HepG2 (cell line): ENCODE data around the gene CAMSAP1. TPM values are rescaled to one million over a fixed set of nuclear protein-coding genes. Genes with fewer than 3 reads are reported as not detected.

Source experiments
- ATAC-seq: fragments of 200-7000 bp; cut with Tn5 transposase; 3 replicates; pipeline ENCODE4 v1.9.1; 2020; ENCODE audit warnings: mild to moderate bottlenecking, moderate library complexity
- BruUV-seq: library from RNA; stranded (reverse); fragments of 400-500 nt; replicated peaks from 2 replicates; lab custom pipeline; 2021; lab: Mats Ljungman, UMichigan
- CTCF ChIA-PET: fragments of 300-600 bp; formaldehyde crosslinking; extraction: SDS; loops from one replicate; lab custom pipeline; 2021; ENCODE audit warnings: low total read pairs, inconsistent platforms, low intra/inter-chr PET ratio; lab: Yijun Ruan, JAX
- POLR2A ChIA-PET: fragments of 350-600 bp; sonication (Branson Sonifier 250); formaldehyde crosslinking; loops from one replicate; lab custom pipeline; 2020; ENCODE audit warnings: antibody characterized with exemption, inconsistent platforms; lab: Yijun Ruan, JAX
- DNase-seq: peaks from one replicate; pipeline ENCODE4 v3.0.0-alpha.2; 2015; ENCODE audit warnings: low spot score
- FAIRE-seq: peaks from 3 replicates; lab custom pipeline; 2011; peaks lifted over from hg19 to GRCh38; lab: Jason Lieb, UNC
- H2AFZ ChIP-seq: one replicate; pipeline ENCODE4 v1.6.1; 2011; ENCODE audit warnings: low read length, inconsistent platforms
- H3K27ac ChIP-seq: fragments of 300-600 bp; 3 replicates; pipeline ENCODE4 v1.8.0; 2011; ENCODE audit warnings: mixed run types, mild to moderate bottlenecking, mixed read lengths, low read length, inconsistent platforms; ENCODE audit not compliant: insufficient read depth; ENCODE audit errors: extremely low read length
- H3K27me3 ChIP-seq, 2 experiments: fragments of 200-600 bp in 1 of 2; 2 replicates in 1 of 2; 3 replicates in 1 of 2; pipeline versions ENCODE4 v1.6.0 to v1.8.0; 2011; ENCODE audit warnings: low read length in 2 of 2, mild to moderate bottlenecking in 2 of 2, moderate library complexity in 2 of 2, inconsistent platforms in 1 of 2; ENCODE audit not compliant: insufficient read depth in 2 of 2, control insufficient read depth in 1 of 2
- H3K36me3 ChIP-seq, 2 experiments: fragments of 200-600 bp in 1 of 2; replicated peaks in 1 of 2; 2 replicates in 1 of 2; 3 replicates in 1 of 2; pipeline versions ENCODE4 v1.5.1 to v1.8.0; 2011; ENCODE audit warnings: low read length in 2 of 2, inconsistent platforms in 1 of 2; ENCODE audit not compliant: insufficient read depth in 2 of 2, control insufficient read depth in 1 of 2
- H3K4me1 ChIP-seq: 2 replicates; pipeline ENCODE4 v1.5.1; 2012; ENCODE audit warnings: low read length, inconsistent platforms; ENCODE audit not compliant: insufficient read depth
- H3K4me2 ChIP-seq: 2 replicates; pipeline ENCODE4 v1.6.0; 2011; ENCODE audit warnings: low read depth, low read length, inconsistent platforms
- H3K4me3 ChIP-seq, 3 experiments: fragments of 200-600 bp in 1 of 3; sonication (generic), shearing (Covaris generic) in 1 of 3; replicated peaks in 1 of 3; 2 replicates each; pipeline ENCODE4 v1.5.1; 2011 to 2016; ENCODE audit warnings: low read length in 3 of 3, inconsistent platforms in 2 of 3, low read depth in 2 of 3, mild to moderate bottlenecking in 2 of 3, control low read depth in 1 of 3, mixed read lengths in 1 of 3; ENCODE audit not compliant: insufficient read depth in 1 of 3
- H3K79me2 ChIP-seq: one replicate; pipeline ENCODE4 v1.6.1; 2011; ENCODE audit warnings: low read length, inconsistent platforms; ENCODE audit not compliant: insufficient read depth
- H3K9ac ChIP-seq: 2 replicates; pipeline ENCODE4 v1.6.0; 2011; ENCODE audit warnings: mild to moderate bottlenecking, low read depth, low read length, inconsistent platforms; ENCODE audit not compliant: insufficient read depth
- H3K9me3 ChIP-seq: 2 replicates; pipeline ENCODE4 v1.5.1; 2012; ENCODE audit warnings: mild to moderate bottlenecking, low read length
- H4K20me1 ChIP-seq: 2 replicates; pipeline ENCODE4 v1.6.0; 2011; ENCODE audit warnings: inconsistent platforms, mild to moderate bottlenecking, low read length, moderate library complexity; ENCODE audit not compliant: insufficient read depth
- CENPBD1 ChIP-seq: sonication (generic); formaldehyde crosslinking; IDR thresholded peaks from 2 replicates; pipeline ENCODE4 v1.8.0; 2022; ENCODE audit warnings: missing genetic modification reagents, low read depth, mild to moderate bottlenecking, borderline replicate concordance
- EED ChIP-seq: sonication (generic); formaldehyde crosslinking; IDR thresholded peaks from 2 replicates; pipeline ENCODE4 v1.5.0; 2020; ENCODE audit warnings: mild to moderate bottlenecking, missing genetic modification reagents
- HMG20B ChIP-seq: conservative IDR thresholded peaks from 2 replicates; pipeline ENCODE4 v1.6.1; 2016; ENCODE audit warnings: missing genetic modification reagents, missing compliant biosample characterization
- KDM6A ChIP-seq: IDR thresholded peaks from 2 replicates; pipeline ENCODE4 v1.6.1; 2016; ENCODE audit warnings: low read depth
- LBX2 ChIP-seq: sonication (generic); formaldehyde crosslinking; IDR thresholded peaks from 2 replicates; pipeline ENCODE4 v1.5.0; 2020; ENCODE audit warnings: missing genetic modification reagents, mild to moderate bottlenecking, borderline replicate concordance
- MAFF ChIP-seq: IDR thresholded peaks from 2 replicates; pipeline ENCODE4 v1.6.1; 2011; ENCODE audit warnings: low read depth, low read length, improper control_type of control experiment
- MAFK ChIP-seq, 2 experiments: IDR thresholded peaks in 1 of 2; conservative IDR thresholded peaks in 1 of 2; 2 replicates each; pipeline ENCODE4 v1.6.1; 2011; ENCODE audit warnings: improper control_type of control experiment in 2 of 2, low read length in 2 of 2
- MNT ChIP-seq: fragments of 450-650 bp; IDR thresholded peaks from 2 replicates; pipeline ENCODE4 v1.6.1; 2016
- MZF1 ChIP-seq: sonication (generic); formaldehyde crosslinking; IDR thresholded peaks from 2 replicates; pipeline ENCODE4 v1.8.1; 2023; ENCODE audit warnings: mild to moderate bottlenecking, missing genetic modification reagents, borderline replicate concordance
- NBN ChIP-seq: fragments of 450-650 bp; conservative IDR thresholded peaks from 2 replicates; pipeline ENCODE4 v1.6.1; 2017
- NFRKB ChIP-seq: fragments of 450-650 bp; IDR thresholded peaks from 2 replicates; pipeline ENCODE4 v1.6.1; 2017
- PBX2 ChIP-seq: IDR thresholded peaks from 2 replicates; pipeline ENCODE4 v1.6.1; 2016; ENCODE audit warnings: control low read depth
- RXRB ChIP-seq: IDR thresholded peaks from 2 replicates; pipeline ENCODE4 v1.6.1; 2016; ENCODE audit warnings: borderline replicate concordance, missing genetic modification reagents, missing compliant biosample characterization
- SYNCRIP ChIP-seq: fragments of 200-400 bp; formaldehyde crosslinking; IDR thresholded peaks from 2 replicates; pipeline ENCODE4 v1.6.1; 2018; ENCODE audit warnings: mild to moderate bottlenecking, low read depth, low read length; ENCODE audit not compliant: insufficient read depth
- YEATS4 ChIP-seq: sonication (generic); formaldehyde crosslinking; IDR thresholded peaks from 2 replicates; pipeline ENCODE4 v1.4.0; 2020; ENCODE audit warnings: missing genetic modification reagents, borderline replicate concordance
- ZBTB37 ChIP-seq: sonication (generic); formaldehyde crosslinking; IDR thresholded peaks from 2 replicates; pipeline ENCODE4 v1.4.0; 2020; ENCODE audit warnings: mild to moderate bottlenecking, missing genetic modification reagents
- ZNF343 ChIP-seq: sonication (generic); formaldehyde crosslinking; IDR thresholded peaks from 2 replicates; pipeline ENCODE4 v1.4.0; 2020; ENCODE audit warnings: mild to moderate bottlenecking, missing genetic modification reagents
- ZNF747 ChIP-seq: sonication (generic); formaldehyde crosslinking; IDR thresholded peaks from 2 replicates; pipeline ENCODE4 v1.8.1; 2023; ENCODE audit warnings: missing genetic modification reagents, mild to moderate bottlenecking, borderline replicate concordance
- ZNF788 ChIP-seq: sonication (generic); formaldehyde crosslinking; IDR thresholded peaks from 2 replicates; pipeline ENCODE4 v1.5.0; 2020; ENCODE audit warnings: mild to moderate bottlenecking, missing genetic modification reagents, borderline replicate concordance
- ZNF83 ChIP-seq: sonication (generic); formaldehyde crosslinking; IDR thresholded peaks from 2 replicates; pipeline ENCODE4 v1.4.0; 2020; ENCODE audit warnings: missing genetic modification reagents, mild to moderate bottlenecking, borderline replicate concordance
- WGBS: methylation state at CpG from one replicate; pipeline ENCODE4 v1.1.6; 2017; ENCODE audit warnings: low lambda C conversion rate; 5-methylcytosine and 5-hydroxymethylcytosine counted together
- in situ Hi-C: cut with HindIII; loops from 2 replicates; pipeline ENCODE4 v1.10.0; 2017; ENCODE audit warnings: low pct_unique_long_range_greater_than_20kb; ENCODE audit not compliant: extremely low pct_ligation_motif_present
- intact Hi-C: fragments of 100-400 bp; cut with micrococcal nuclease; formaldehyde crosslinking; loops from one replicate; pipeline ENCODE4 v1.10.0; 2022; ENCODE audit not compliant: unreplicated experiment
- polyA plus RNA-seq, 8 experiments: library from polyadenylated mRNA; depleted of rRNA in 3 of 8; stranded (reverse) in 7 of 8; unstranded in 1 of 8; fragments of >200 nt; fragmentation: Illumina TruSeq in 4 of 8; extraction: Trizol in 4 of 8; gene quantifications; 2 replicates each; pipeline versions ENCODE4 v1.2.1 to v1.2.3, GENCODE V29; 2011 to 2016; ENCODE audit warnings: low read depth in 4 of 8, missing spikeins in 1 of 8, mixed read lengths in 1 of 8; ENCODE audit not compliant: insufficient read depth in 1 of 8
- total RNA-seq, 5 experiments: library from RNA; depleted of rRNA; stranded (reverse); fragments of >200 nt; fragmentation: Illumina TruSeq; extraction: Trizol; gene quantifications; 2 replicates each; pipeline ENCODE4 v1.2.3, GENCODE V29; 2016; ENCODE audit warnings: low read depth in 1 of 5

The CAMSAP1 gene
- total and polyA plus RNA-seq, 2 of the 13 experiments (the other 11 are each of a cell fraction or from before 2014, with no cell fraction given): 3.8 to 12.4 TPM

GRCh38 chr9:135902655-135903357, 4.5 kb downstream of the CAMSAP1 start:
- TF ChIP-seq MAFF (0 out of 2 replicates have a peak, but pooled peaks have one; percentile 28), ZNF83 (CRISPR knock-in tag) (no peak), ZNF747 (no peak), ZNF788 (CRISPR knock-in tag) (no peak), PBX2 (no peak), NFRKB (no peak), MAFK (conservative IDR thresholded peaks at IDR 0.05 in 1 of 2, IDR thresholded peaks at IDR 0.05 in 1 of 2; ENCODE audit: low read length in 2 of 2) (peak; percentile 41 to 45; a peak in 1 of 4 replicates), NBN (no peak), LBX2 (no peak), RXRB (no peak), MNT (peak; percentile 69), ZNF343 (CRISPR knock-in tag) (no peak), MZF1 (CRISPR knock-in tag) (no peak), YEATS4 (CRISPR knock-in tag) (no peak), ZBTB37 (CRISPR knock-in tag) (no peak), CENPBD1 (CRISPR knock-in tag) (no peak), HMG20B (no peak), EED (CRISPR knock-in tag) (no peak), SYNCRIP (no peak), KDM6A (CRISPR knock-in tag) (no peak)
- Histone ChIP-seq H3K9ac (no peak overlapping the region), H2AFZ (no peak overlapping the region), H3K36me3 (no peaks in the 10 kb centered on the region; a peak in 1 of 5 replicates), H3K4me2 (no peak overlapping the region), H4K20me1 (peaks cover 29% of the 10 kb centered on the region), H3K4me3 (no peak overlapping the region), H3K79me2 (peaks cover 81% of the 10 kb centered on the region), H3K27ac (no peak overlapping the region), H3K4me1 (peaks cover 52% of the 10 kb centered on the region), H3K27me3 (no peaks in the 10 kb centered on the region), H3K9me3 (no peaks in the 10 kb centered on the region)
- no TSS peak for BruUV-seq
- FAIRE-seq (no peak), ATAC-seq (no peak), DNase-seq (no peak)
- POLR2A ChIA-PET: no interaction called here
- CTCF ChIA-PET: no interaction called here
- in situ Hi-C loops (no loop called here), intact Hi-C loops (no loop called here)
- WGBS: 89% methylated on average over 10 of the region's 12 CpGs
